Lower leg skin (tissue), 4 donors: Measurements from ENCODE around the gene LDAF1. TPM values are rescaled to one million over a fixed set of nuclear protein-coding genes. Genes with fewer than 3 reads are reported as not detected.
"Not testable (repeated sequence)": the region's sequence is repeated elsewhere in the genome, so short reads cannot be mapped to it uniquely, and the experiment has no call there.

Experiments used
- DNase-seq, 2 donors: peaks; one replicate each; pipeline ENCODE4 v3.0.0-alpha.2; 2019; ENCODE audit warnings: low spot score in 2 of 2
- H3K4me3 ChIP-seq: fragments of 200-600 bp; sonication (generic); 2 replicates; pipeline ENCODE4 v1.5.1; 2017; ENCODE audit warnings: mild to moderate bottlenecking, low read depth; ENCODE audit not compliant: poor library complexity, severe bottlenecking
- CTCF ChIP-seq, 3 donors: fragments of 450-650 bp; IDR thresholded peaks; one replicate each; pipeline ENCODE4 v1.5.1; 2016; ENCODE audit warnings: antibody characterized with exemption in 3 of 3, mild to moderate bottlenecking in 3 of 3, moderate library complexity in 2 of 3
- POLR2A ChIP-seq, 2 donors: fragments of 450-650 bp; IDR thresholded peaks; one replicate each; pipeline ENCODE4 v1.6.1; 2016 to 2017; ENCODE audit warnings: antibody characterized with exemption in 2 of 2, mild to moderate bottlenecking in 1 of 2, moderate library complexity in 1 of 2
- WGBS, 2 donors: methylation state at CpG; one replicate each; pipeline ENCODE4 v1.1.5; 2018; 5-methylcytosine and 5-hydroxymethylcytosine counted together
- intact Hi-C: fragments of 100-400 bp; cut with DNase I; formaldehyde crosslinking; loops from one replicate; pipeline ENCODE4 v1.15.0; 2023; ENCODE audit warnings: low total_unique reads
- total RNA-seq, 4 donors: library from RNA; depleted of rRNA; stranded (reverse); fragments of >200 nt; gene quantifications; one replicate each; pipeline ENCODE4 v1.1.0, GENCODE V29; 2016

LDAF1 gene
- total RNA-seq, 4 donors from 2014 or later = 188 to 208 (median 200) TPM

GRCh38 chr16:21190013-21190412, 31.5 kb downstream of the LDAF1 start:
- no peak for DNase-seq
- WGBS, 2 donors = 95% methylated on average over 4 of the region's 4 CpGs
- TF ChIP-seq POLR2A (IDR thresholded peaks at IDR 0.05) = no peak
- TF ChIP-seq CTCF (IDR thresholded peaks at IDR 0.05) = no peak
- H3K4me3 ChIP-seq = no peak overlapping the region
- intact Hi-C loops = no loop called here

- intact Hi-C loops = no loop called here
Observed at GRCh38 chr16:21190599-21190998, 32.1 kb downstream of the LDAF1 start.

GRCh38 chr16:21192991-21193390, 34.5 kb downstream of the LDAF1 start:
- DNase-seq = no peak
- WGBS, 2 donors = 83 to 89% methylated on average over 1 of the region's 1 CpG
- intact Hi-C loops = no loop called here
- H3K4me3 ChIP-seq = no peak overlapping the region
- TF ChIP-seq CTCF (IDR thresholded peaks at IDR 0.05) (no peak), POLR2A (IDR thresholded peaks at IDR 0.05) (no peak)

More at GRCh38 chr16:21190599-21190998, 32.1 kb downstream of the LDAF1 start:
- TF ChIP-seq CTCF (IDR thresholded peaks at IDR 0.05) = no peak
- no peak overlapping the region for H3K4me3 ChIP-seq
- no peak for DNase-seq

GRCh38 chr16:21194771-21195301, 36.4 kb downstream of the LDAF1 start:
- intact Hi-C loops = no loop called here
- no peak for TF ChIP-seq CTCF (IDR thresholded peaks at IDR 0.05)
- TF ChIP-seq POLR2A (IDR thresholded peaks at IDR 0.05) = no peak
- DNase-seq = no peak
- H3K4me3 ChIP-seq = no peak overlapping the region
- 33 to 44% methylated on average over 6 of the region's 6 CpGs for WGBS, 2 donors

- DNase-seq, intact Hi-C loops, H3K4me3 ChIP-seq: not testable (repeated sequence)
- 90 to 94% methylated on average over 8 of the region's 8 CpGs for WGBS, 2 donors
Observed at GRCh38 chr16:21195330-21195729, 36.9 kb downstream of the LDAF1 start.

GRCh38 chr16:21197112-21197511, 38.6 kb downstream of the LDAF1 start:
- WGBS, 2 donors = 77 to 81% methylated on average over 1 of the region's 1 CpG
- no peak for DNase-seq
- intact Hi-C loops = no loop called here
- TF ChIP-seq POLR2A (IDR thresholded peaks at IDR 0.05) (no peak), CTCF (IDR thresholded peaks at IDR 0.05) (no peak)
- H3K4me3 ChIP-seq = no peak overlapping the region
